Immature natural killer cell (primary cell): Measurements from ENCODE around the gene OR6B1. TPM values are rescaled to one million over a fixed set of nuclear protein-coding genes. Genes with fewer than 3 reads are reported as not detected.

Experiments used
- DNase-seq, 3 donors: peaks; one replicate each; pipeline ENCODE4 v3.0.0; 2022; ENCODE audit warnings: mixed read lengths in 1 of 3
- H3K27ac Mint-ChIP-seq, 6 donors: one replicate each; pipeline ENCODE4 v1.8.0; 2020; ENCODE audit warnings: mixed read lengths in 6 of 6, mild to moderate bottlenecking in 5 of 6, inconsistent platforms in 4 of 6, moderate library complexity in 3 of 6
- H3K27me3 Mint-ChIP-seq, 3 donors: one replicate each; pipeline ENCODE4 v1.8.0; 2020 to 2021; ENCODE audit warnings: low read depth in 3 of 3, mild to moderate bottlenecking in 3 of 3, mixed read lengths in 3 of 3, moderate library complexity in 3 of 3, inconsistent platforms in 1 of 3
- H3K36me3 Mint-ChIP-seq, 3 donors: one replicate each; pipeline ENCODE4 v1.8.0; 2020; ENCODE audit warnings: mixed read lengths in 3 of 3, inconsistent platforms in 2 of 3, mild to moderate bottlenecking in 2 of 3
- H3K4me1 Mint-ChIP-seq, 2 donors: one replicate each; pipeline ENCODE4 v1.8.0; 2020; ENCODE audit warnings: inconsistent platforms in 2 of 2, mild to moderate bottlenecking in 2 of 2, mixed read lengths in 2 of 2, moderate library complexity in 1 of 2
- H3K4me3 Mint-ChIP-seq, 5 donors: one replicate each; pipeline ENCODE4 v1.8.0; 2020; ENCODE audit warnings: mild to moderate bottlenecking in 5 of 5, mixed read lengths in 5 of 5, inconsistent platforms in 3 of 5, moderate library complexity in 3 of 5
- H3K9me3 Mint-ChIP-seq, 6 donors: one replicate each; pipeline ENCODE4 v1.8.0; 2020; ENCODE audit warnings: mild to moderate bottlenecking in 6 of 6, mixed read lengths in 6 of 6, inconsistent platforms in 4 of 6, moderate library complexity in 3 of 6
- polyA plus RNA-seq, 3 donors: library from polyadenylated mRNA; unstranded; fragments of 300-500 nt; fragmentation: Illumina TruSeq; gene quantifications; one replicate each; pipeline ENCODE4 v1.2.3, GENCODE V29; 2021

OR6B1 gene
- not detected for polyA plus RNA-seq

DNA sequence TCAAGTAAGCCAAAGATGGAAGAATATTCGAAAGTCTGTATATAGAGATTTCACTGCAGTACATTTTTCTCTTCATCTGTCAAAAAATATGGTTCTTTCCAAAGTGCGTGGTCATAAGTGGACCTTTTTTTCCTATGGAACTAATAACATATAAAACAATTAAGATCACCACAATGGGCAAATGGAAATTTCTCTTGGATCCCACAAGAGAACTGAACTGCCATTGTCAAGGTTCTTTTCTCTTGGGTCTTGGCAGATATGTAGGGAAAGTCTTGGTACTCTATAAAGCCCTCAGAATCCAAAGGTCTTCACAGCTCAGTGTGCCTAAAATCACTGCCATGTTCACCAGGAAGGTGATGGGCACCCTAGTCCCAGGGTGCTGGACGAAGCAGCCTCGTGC is at the start of gene OR6B1:
OR6B1 (plus strand) TSS at position 301 of the 400 bp plus-strand sequence. CDS start 3,677 bp downstream, outside the sequence.
- no peaks in the 10 kb centered on the region for H3K36me3 Mint-ChIP-seq
- no peak within 1 kb of the TSS for H3K4me3 Mint-ChIP-seq
- peaks cover 0 to 2% (median 0%) of the 10 kb centered on the region in 3 donors for H3K27me3 Mint-ChIP-seq
- DNase-seq = no peak
- no peaks in the 10 kb centered on the region for H3K9me3 Mint-ChIP-seq
- no peaks in the 10 kb centered on the region for H3K4me1 Mint-ChIP-seq
- H3K27ac Mint-ChIP-seq = no peak within 1 kb of the TSS

DNA sequence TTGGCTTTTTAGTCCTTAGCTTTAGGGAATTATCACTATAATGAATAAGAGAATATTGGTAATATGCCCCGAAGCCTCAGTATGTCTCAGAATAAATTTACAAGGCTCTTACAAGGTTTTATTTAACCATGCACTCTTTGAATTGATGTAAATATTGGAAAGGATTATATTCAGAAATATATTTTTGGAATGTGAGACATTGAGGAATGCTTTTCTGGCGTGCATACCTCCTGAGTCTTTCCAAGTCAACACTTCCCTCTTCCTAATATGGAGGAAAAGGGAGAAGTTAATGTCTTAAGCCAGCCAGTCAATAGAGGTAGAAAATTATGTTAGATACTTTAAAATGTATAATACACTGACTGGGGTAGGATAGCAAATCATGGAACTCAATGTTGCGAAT is 46.7 kb upstream of the OR6B1 start:
- Mint-ChIP-seq H3K9me3 (peaks cover 0 to 6% (median 0%) of the 10 kb centered on the region in 6 donors), H3K4me1 (no peaks in the 10 kb centered on the region), H3K27ac (no peak overlapping the region), H3K27me3 (peaks cover 0 to 10% (median 2%) of the 10 kb centered on the region in 3 donors), H3K4me3 (no peak overlapping the region), H3K36me3 (no peaks in the 10 kb centered on the region)
- DNase-seq = no peak

DNA sequence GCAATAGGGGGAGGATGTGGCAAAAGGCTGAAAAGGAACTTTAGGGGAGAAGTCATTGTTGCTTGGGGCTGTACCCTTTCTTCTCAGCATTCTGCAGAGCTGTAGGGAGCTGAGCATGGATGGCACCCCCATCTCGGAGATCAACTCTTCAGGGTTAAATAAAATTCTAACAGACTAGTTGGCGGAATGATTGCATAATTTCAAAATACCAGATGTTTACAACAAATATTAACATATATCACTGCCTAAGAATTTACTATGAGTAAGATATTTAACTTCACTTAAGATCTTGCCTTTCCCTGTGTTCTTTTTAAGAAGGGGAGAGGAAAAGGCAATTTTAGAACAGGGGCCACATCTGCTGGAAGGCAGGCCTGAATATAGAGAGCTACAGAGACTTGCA is 46.0 kb upstream of the OR6B1 start:
- Mint-ChIP-seq H3K27ac (no peak overlapping the region), H3K4me1 (no peaks in the 10 kb centered on the region), H3K9me3 (peaks cover 0 to 3% (median 0%) of the 10 kb centered on the region in 6 donors), H3K27me3 (peaks cover 2 to 10% (median 3%) of the 10 kb centered on the region in 3 donors), H3K4me3 (no peak overlapping the region), H3K36me3 (no peaks in the 10 kb centered on the region)
- DNase-seq = no peak

DNA sequence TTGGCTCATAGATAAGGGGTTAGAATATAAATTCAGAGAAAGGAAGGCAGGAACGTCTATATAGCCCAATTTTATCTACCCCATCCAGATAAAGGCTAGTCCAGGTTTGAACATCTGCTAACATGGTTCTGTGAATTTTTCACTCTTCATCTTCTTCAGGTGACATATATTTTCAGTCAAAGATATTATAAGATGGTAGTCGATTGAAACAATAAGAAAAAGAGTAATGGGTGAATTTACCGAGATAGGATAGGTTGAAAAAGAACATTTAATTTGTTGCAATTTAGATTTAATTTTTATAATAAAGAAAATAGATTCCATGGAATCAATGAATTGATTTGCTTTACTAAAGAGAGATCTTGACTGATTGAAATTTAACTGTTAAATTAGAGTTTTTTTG is 45.6 kb upstream of the OR6B1 start, which contains the start of gene OR2F1:
OR2F1 (plus strand) TSS at position 301 of the 400 bp plus-strand sequence. CDS start 5,127 bp downstream, outside the sequence.
- no peaks in the 10 kb centered on the region for H3K9me3 Mint-ChIP-seq
- no peaks in the 10 kb centered on the region for H3K4me1 Mint-ChIP-seq
- DNase-seq = no peak
- no peaks in the 10 kb centered on the region for H3K36me3 Mint-ChIP-seq
- H3K27ac Mint-ChIP-seq = no peak within 1 kb of the TSS
- peaks cover 3 to 10% (median 4%) of the 10 kb centered on the region in 3 donors for H3K27me3 Mint-ChIP-seq
- H3K4me3 Mint-ChIP-seq = no peak within 1 kb of the TSS

DNA sequence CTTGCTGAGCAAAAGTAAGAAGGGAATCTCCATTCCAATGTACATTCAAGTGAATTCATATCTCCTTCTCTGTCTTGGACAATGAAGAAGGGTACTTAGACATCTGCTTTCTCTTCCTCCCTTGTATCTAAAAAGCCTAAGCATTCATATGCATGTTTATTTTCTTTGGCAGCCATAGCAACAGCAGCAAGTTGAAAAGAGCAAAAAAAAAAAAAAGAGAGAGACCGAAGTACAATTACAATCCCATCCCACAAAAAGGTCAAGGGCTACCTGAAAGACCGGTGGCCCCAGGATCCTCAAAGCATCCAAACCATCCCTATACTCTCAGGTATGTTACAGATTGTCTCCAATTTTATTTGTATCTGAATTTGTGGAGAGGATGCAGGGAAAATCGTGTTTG is 41.3 kb upstream of the OR6B1 start:
- DNase-seq = no peak
- H3K9me3 Mint-ChIP-seq = peaks cover 0 to 2% (median 0%) of the 10 kb centered on the region in 6 donors
- H3K27me3 Mint-ChIP-seq = peaks cover 2 to 11% (median 3%) of the 10 kb centered on the region in 3 donors
- no peaks in the 10 kb centered on the region for H3K4me1 Mint-ChIP-seq
- H3K36me3 Mint-ChIP-seq = no peaks in the 10 kb centered on the region
- no peak overlapping the region for H3K4me3 Mint-ChIP-seq
- H3K27ac Mint-ChIP-seq = no peak overlapping the region

DNA sequence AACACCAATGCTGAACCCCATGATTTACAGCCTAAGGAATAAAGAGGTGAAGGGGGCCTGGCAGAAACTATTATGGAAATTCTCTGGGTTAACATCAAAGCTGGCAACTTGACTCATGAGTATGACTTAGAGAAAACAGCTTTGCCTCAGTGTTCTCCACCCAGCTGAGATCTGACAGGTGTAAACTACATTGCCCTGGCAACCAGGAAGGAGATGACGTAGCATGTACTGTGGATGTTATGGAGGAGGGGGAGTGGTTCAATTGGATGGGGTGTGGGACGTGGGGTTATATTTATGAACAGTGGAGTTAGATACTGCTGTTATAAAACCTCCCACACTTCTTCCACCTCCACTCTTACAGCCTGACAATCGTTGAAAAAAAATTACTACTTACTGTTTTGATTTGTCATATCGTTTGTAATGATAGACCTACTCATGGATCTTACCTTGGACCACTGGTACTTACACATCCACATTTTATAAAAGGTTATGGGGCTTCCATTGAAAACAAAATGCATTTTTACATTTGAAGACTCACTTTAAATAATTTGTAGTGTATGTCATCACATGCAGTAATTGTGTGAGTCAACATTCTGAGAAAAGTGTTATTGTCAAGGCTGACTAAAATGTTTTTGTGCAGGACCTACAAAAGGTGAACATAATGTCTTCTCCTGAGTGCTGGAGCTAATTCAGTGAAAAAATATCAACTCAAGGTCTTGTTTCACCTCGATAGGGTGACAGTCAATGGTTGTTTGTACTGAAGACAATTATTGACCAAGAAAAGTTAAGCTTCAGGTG is 39.1 kb upstream of the OR6B1 start:
- no peaks in the 10 kb centered on the region for H3K4me1 Mint-ChIP-seq
- no peak for DNase-seq
- no peak overlapping the region for H3K4me3 Mint-ChIP-seq
- H3K9me3 Mint-ChIP-seq = peaks cover 0 to 2% (median 0%) of the 10 kb centered on the region in 6 donors
- H3K36me3 Mint-ChIP-seq = no peaks in the 10 kb centered on the region
- peaks cover 3 to 11% (median 3%) of the 10 kb centered on the region in 3 donors for H3K27me3 Mint-ChIP-seq
- H3K27ac Mint-ChIP-seq = no peak overlapping the region

DNA sequence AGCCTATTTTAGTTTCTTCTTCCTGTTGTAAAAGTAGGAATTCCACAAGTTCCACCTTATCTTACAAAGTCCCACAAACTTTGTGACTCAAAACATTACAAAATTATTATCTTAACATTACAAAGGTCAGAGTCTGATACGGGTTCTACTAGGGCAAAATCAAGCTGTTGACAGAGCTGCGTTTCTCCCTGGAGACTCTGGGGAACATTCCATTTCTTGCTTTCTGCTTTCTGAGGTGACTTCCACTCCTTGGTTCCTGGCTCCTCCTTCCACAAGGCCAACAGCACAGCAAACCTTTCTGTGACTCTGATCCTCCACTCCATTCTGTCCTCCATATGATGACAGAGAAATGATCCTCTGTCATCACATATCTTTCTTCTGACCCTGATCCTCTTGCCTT is 34.8 kb upstream of the OR6B1 start:
- no peaks in the 10 kb centered on the region for H3K4me1 Mint-ChIP-seq

DNA sequence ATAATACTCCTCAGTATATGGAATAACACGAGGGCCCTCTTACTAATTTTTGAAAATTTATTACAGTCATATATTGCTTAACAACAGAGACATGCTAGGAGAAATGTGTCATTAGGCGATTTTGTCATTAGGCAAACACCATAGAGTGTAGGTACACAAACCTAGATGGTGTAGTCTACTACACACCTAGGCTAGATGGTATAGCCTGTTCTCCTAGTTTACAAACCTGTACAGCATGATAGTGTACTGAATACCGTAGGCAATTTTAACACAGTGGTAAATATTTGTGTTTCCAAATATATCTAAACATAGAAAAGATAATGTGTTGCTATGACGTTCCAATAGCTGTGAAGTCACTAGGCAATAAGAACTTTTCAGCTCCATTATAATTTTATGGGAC is 32.7 kb upstream of the OR6B1 start:
- H3K27ac Mint-ChIP-seq = no peak overlapping the region
- no peaks in the 10 kb centered on the region for H3K4me1 Mint-ChIP-seq

More for the DNA sequence above, 34.8 kb upstream of the OR6B1 start:
- DNase-seq = no peak
- H3K4me3 Mint-ChIP-seq = no peak overlapping the region
- no peak overlapping the region for H3K27ac Mint-ChIP-seq
- H3K27me3 Mint-ChIP-seq = peaks cover 1 to 6% (median 2%) of the 10 kb centered on the region in 3 donors
- peaks cover 0 to 2% (median under 1%) of the 10 kb centered on the region in 6 donors for H3K9me3 Mint-ChIP-seq
- no peaks in the 10 kb centered on the region for H3K36me3 Mint-ChIP-seq

DNA sequence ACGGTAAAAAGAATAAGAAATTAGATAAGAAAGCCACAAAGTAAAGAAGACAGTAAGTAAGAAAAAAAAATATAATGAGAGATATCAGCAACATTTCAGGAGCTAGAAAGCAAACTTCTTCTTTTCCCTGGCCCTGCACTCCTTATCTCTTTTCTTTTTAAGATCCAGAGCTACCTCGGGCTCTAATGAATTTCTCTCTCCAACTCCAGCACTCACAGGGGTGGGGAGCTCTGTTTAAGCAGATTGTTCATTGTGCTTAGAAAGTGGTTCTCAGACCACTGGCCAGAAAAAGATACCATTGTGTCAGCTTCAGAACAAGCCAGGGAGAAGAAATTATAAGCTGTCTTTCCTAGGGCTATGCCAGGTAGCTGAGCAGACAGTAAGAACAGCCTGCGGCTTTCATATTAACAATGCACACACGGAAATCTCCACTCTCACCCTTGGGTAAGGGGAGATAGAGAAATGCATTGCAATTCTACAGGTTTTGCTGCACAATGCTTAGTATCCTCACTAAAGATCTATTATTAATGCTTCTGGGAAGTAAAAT is 26.2 kb upstream of the OR6B1 start:
- Mint-ChIP-seq H3K27me3 (peaks cover 0 to 4% (median 3%) of the 10 kb centered on the region in 3 donors), H3K9me3 (peaks cover 0 to 5% (median 0%) of the 10 kb centered on the region in 6 donors), H3K36me3 (no peaks in the 10 kb centered on the region), H3K27ac (no peak overlapping the region), H3K4me3 (no peak overlapping the region), H3K4me1 (no peaks in the 10 kb centered on the region)
- DNase-seq = no peak

More for the DNA sequence above, 32.7 kb upstream of the OR6B1 start:
- peaks cover 0 to 4% (median under 1%) of the 10 kb centered on the region in 6 donors for H3K9me3 Mint-ChIP-seq
- H3K4me3 Mint-ChIP-seq = no peak overlapping the region
- no peaks in the 10 kb centered on the region for H3K36me3 Mint-ChIP-seq
- DNase-seq = no peak
- H3K27me3 Mint-ChIP-seq = peaks cover 1 to 6% (median 4%) of the 10 kb centered on the region in 3 donors

DNA sequence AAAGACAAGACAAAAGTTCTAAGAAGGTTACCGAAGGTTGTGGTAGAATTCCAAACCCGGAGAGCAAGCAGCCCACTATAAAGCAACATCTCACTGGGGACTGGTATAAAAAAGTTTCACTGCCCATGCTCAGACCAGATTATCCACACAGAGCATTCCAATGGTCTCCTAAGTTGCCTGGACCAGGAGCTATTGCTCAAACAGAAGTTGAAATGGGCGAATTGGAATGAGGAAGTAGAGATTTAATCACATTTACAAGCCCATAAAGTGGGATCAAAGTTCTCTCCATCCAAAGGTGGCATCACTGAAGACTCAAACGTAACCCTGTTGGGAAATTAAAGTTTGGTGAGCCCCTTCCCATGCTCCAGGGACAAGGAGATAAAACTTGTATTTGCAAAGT is 25.7 kb upstream of the OR6B1 start:
- H3K36me3 Mint-ChIP-seq = no peaks in the 10 kb centered on the region
- H3K4me1 Mint-ChIP-seq = no peaks in the 10 kb centered on the region
- H3K9me3 Mint-ChIP-seq = peaks cover 0 to 5% (median 0%) of the 10 kb centered on the region in 6 donors
- H3K27me3 Mint-ChIP-seq = peaks cover 0 to 4% (median 3%) of the 10 kb centered on the region in 3 donors
- H3K27ac Mint-ChIP-seq = no peak overlapping the region
- DNase-seq = no peak
- no peak overlapping the region for H3K4me3 Mint-ChIP-seq

DNA sequence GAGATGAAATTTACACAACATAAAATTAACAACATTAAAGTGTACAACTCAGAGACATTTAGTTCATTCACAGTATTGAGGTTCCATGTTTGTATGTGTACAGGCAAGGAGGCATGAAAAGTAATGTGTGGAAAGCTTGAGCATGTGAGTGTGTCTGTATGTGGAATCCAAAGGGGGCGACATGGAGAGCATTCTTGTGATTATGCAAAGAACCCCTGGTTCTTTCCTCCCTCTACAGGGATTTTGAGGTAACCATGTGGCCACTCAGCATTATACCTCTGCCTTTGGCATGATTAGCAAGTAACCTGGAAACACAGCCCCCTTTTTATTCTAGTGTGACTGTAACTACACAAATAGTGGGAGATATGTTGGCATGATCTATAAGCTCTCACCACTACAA is 24.5 kb upstream of the OR6B1 start:
- Mint-ChIP-seq H3K9me3 (peaks cover 0 to 5% (median 0%) of the 10 kb centered on the region in 6 donors), H3K36me3 (no peaks in the 10 kb centered on the region), H3K4me1 (no peaks in the 10 kb centered on the region), H3K27ac (no peak overlapping the region), H3K27me3 (peaks cover 2 to 4% (median 3%) of the 10 kb centered on the region in 3 donors), H3K4me3 (no peak overlapping the region)
- DNase-seq = no peak

DNA sequence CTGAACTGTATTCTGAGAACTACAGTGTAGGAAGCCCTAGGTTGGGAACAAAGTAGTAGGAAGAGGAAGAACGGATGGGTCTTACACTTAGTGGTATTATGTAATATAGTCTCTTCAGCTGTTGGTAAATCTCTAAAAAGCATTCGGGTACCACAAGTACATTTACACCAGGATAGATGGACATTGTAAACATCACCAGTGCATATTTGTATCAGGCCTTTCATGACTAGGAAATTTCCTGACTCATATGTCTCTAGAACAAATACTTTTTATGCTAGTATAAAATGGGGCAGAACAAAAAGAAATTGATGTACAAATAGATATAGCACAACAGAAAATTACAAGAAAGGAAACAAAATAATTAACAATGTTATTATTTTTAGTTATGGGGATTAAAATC is 21.5 kb upstream of the OR6B1 start:
- Mint-ChIP-seq H3K4me3 (no peak overlapping the region), H3K36me3 (no peaks in the 10 kb centered on the region), H3K27ac (no peak overlapping the region), H3K9me3 (peaks cover 0 to 3% (median 0%) of the 10 kb centered on the region in 6 donors), H3K27me3 (peaks cover 0 to 6% (median 2%) of the 10 kb centered on the region in 3 donors), H3K4me1 (no peaks in the 10 kb centered on the region)
- no peak for DNase-seq

DNA sequence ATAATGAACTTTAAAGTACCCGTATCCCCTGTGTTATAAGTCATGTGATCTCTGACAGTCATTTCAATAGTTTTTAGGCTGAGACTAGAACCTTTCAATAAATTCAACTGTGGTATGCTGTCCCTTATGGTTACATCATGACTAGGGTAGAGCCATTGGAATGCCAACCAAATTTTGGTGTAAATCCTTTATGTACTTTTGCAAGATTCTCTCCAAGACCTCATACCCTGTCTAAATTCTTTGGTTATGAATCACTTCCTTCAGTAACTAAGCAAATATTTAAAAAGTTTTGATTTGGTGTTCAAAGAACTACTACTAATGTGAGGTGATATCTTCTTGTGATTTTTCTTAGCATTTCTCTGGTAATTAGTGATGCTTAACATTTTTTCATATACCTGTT is 20.8 kb upstream of the OR6B1 start:
- Mint-ChIP-seq H3K27me3 (peaks cover 0 to 6% (median 2%) of the 10 kb centered on the region in 3 donors), H3K36me3 (no peaks in the 10 kb centered on the region), H3K9me3 (peaks cover 0 to 3% (median 0%) of the 10 kb centered on the region in 6 donors), H3K4me1 (no peaks in the 10 kb centered on the region), H3K27ac (no peak overlapping the region), H3K4me3 (no peak overlapping the region)
- no peak for DNase-seq

DNA sequence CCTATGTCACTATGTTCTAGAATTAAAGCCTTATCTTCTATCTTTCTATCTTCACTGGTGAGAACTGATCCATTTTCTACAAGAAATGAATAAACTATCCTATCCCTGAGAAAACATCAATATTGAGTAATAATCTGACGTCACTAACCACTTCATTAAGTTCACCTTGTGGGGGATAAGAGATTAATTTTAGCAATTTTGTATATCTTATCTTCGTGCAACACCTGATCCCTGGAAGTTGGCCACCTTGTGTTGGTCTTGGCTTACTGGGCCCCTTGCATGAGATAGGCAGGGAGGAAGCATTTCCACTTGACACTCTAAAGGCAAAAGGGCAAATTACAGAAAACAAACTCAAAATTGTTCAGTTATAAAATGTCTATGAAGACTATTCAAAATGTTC is 20.1 kb upstream of the OR6B1 start:
- no peak overlapping the region for H3K4me3 Mint-ChIP-seq
- no peak overlapping the region for H3K27ac Mint-ChIP-seq
- DNase-seq = no peak
- H3K9me3 Mint-ChIP-seq = peaks cover 0 to under 1% (median 0%) of the 10 kb centered on the region in 6 donors
- H3K27me3 Mint-ChIP-seq = peaks cover 0 to 4% (median 2%) of the 10 kb centered on the region in 3 donors
- H3K36me3 Mint-ChIP-seq = no peaks in the 10 kb centered on the region
- H3K4me1 Mint-ChIP-seq = no peaks in the 10 kb centered on the region
